ENCODE data around the gene GTPBP1. TPM values are rescaled to one million over a fixed set of nuclear protein-coding genes. Genes with fewer than 3 reads are reported as not detected.

Gene GTPBP1
- total and polyA plus RNA-seq, 2 of the 4 experiments (the other 2 are of a cell fraction) = 12.4 to 29.5 TPM

- Histone ChIP-seq H3K27me3 (ENCODE audit: control insufficient read depth, insufficient read depth, low read length) (no peaks in the 10 kb centered on the region), H2AK9ac (replicated peaks; ENCODE audit: low read depth, low read length, poor library complexity) (no peak overlapping the region), H3K79me1 (ENCODE audit: low read depth in 1 of 2, low read length in 2 of 2) (peaks cover 0 to 5% of the 10 kb centered on the region in 2 experiments; a peak in 1 of 4 replicates), H3K27ac (ENCODE audit: insufficient read depth, low read length) (no peak overlapping the region), H3K4me1 (ENCODE audit: control insufficient read depth, insufficient read depth, low read length) (no peaks in the 10 kb centered on the region), H3K9me1 (ENCODE audit: insufficient read depth, low read length) (peaks cover 5% of the 10 kb centered on the region; the same call in 1 of the 2 replicates), H2AK5ac (ENCODE audit: low read depth, low read length) (no peak overlapping the region), H3K36me3 (ENCODE audit: control insufficient read depth, insufficient read depth, low read length) (peaks cover 24% of the 10 kb centered on the region), H3K18ac (ENCODE audit: low read depth, low read length) (no peak overlapping the region), H3K14ac (replicated peaks; ENCODE audit: low read depth, low read length) (no peak overlapping the region), H4K8ac (ENCODE audit: low read depth in 2 of 2, low read length in 2 of 2) (no peak overlapping the region), H2BK120ac (ENCODE audit: low read depth, low read length) (no peak overlapping the region), H3K4me2 (ENCODE audit: low read depth, low read length) (no peak overlapping the region), H3K9ac (ENCODE audit: low read depth, low read length) (no peak overlapping the region), H2BK5ac (ENCODE audit: low read depth, low read length, poor library complexity, severe bottlenecking) (no peak overlapping the region), H2BK15ac (ENCODE audit: low read depth, low read length) (no peak overlapping the region), H4K20me1 (ENCODE audit: insufficient read depth, low read length) (no peaks in the 10 kb centered on the region), H3K4ac (ENCODE audit: low read depth, low read length) (no peak overlapping the region), H2BK20ac (ENCODE audit: low read depth, low read length) (no peak overlapping the region), H3K4me3 (ENCODE audit: insufficient read depth, low read depth, low read length) (no peak overlapping the region), H3K9me3 (ENCODE audit: control insufficient read depth, insufficient read depth, low read length) (no peaks in the 10 kb centered on the region), H3K56ac (ENCODE audit: extremely low read depth, insufficient read depth, low read length) (no peak overlapping the region), H3K23ac (ENCODE audit: low read depth, low read length) (no peak overlapping the region), H4K91ac (ENCODE audit: insufficient read depth, low read depth, low read length) (no peak overlapping the region), H4K5ac (ENCODE audit: low read depth, low read length) (no peak overlapping the region), H2AFZ (replicated peaks; ENCODE audit: low read length, poor library complexity) (no peak overlapping the region)
- dilution Hi-C loops (cut with HindIII; ENCODE audit: low sequenced_read_pairs, unreplicated experiment) (no loop called here), intact Hi-C loops (cut with micrococcal nuclease) (no loop called here), in situ Hi-C loops (cut with MboI; ENCODE audit: low sequenced_read_pairs) (no loop called here)
- 86% methylated on average over 3 of the region's 5 CpGs; no CpG with 5 or more reads in 1 of the 2 experiments for WGBS, 2 experiments (ENCODE audit: extremely low coverage in 2 of 2, insufficient read length in 1 of 2)
- ChIA-PET CTCF (interaction anchor here (0.6 kb wide), 1 partner anchor 622 kb away, joined by 4 read pairs; no protein-coding TSS in a partner anchor), POLR2A (ENCODE audit: unreplicated experiment) (no interaction called here)
- BruUV-seq (replicated peaks) = no TSS peak
- no peak for DNase-seq
- TF ChIP-seq RCOR1 (IDR thresholded peaks at IDR 0.05; ENCODE audit: insufficient replicate concordance, low read length) (no peak), POLR2A (IDR thresholded peaks at IDR 0.05; ENCODE audit: low read depth, low read length) (no peak), FOS (IDR thresholded peaks at IDR 0.05; ENCODE audit: low read depth, low read length) (no peak), RAD21 (IDR thresholded peaks at IDR 0.05; ENCODE audit: low read length) (no peak), MAFK (IDR thresholded peaks at IDR 0.05; ENCODE audit: low read depth, low read length) (no peak), CHD1 (IDR thresholded peaks at IDR 0.05; ENCODE audit: low read depth, low read length) (no peak), BHLHE40 (IDR thresholded peaks at IDR 0.05; ENCODE audit: low read depth, low read length) (no peak), RFX5 (IDR thresholded peaks at IDR 0.05; ENCODE audit: low read depth, low read length) (no peak), NFE2L2 (IDR thresholded peaks at IDR 0.05; ENCODE audit: low read depth, low read length) (no peak), ELK1 (IDR thresholded peaks at IDR 0.05; ENCODE audit: borderline replicate concordance, low read depth, low read length) (no peak)
- ATAC-seq (ENCODE audit: low read depth) = no peak
These were observed 30.9 kb upstream of the GTPBP1 start for GRCh38 chr22:38674888-38675287.

All from IMR-90 (cell line).